GM12891 (cell line): ENCODE measurements around the gene POLR2J3. TPM values are rescaled to one million over a fixed set of nuclear protein-coding genes. Genes with fewer than 3 reads are reported as not detected.
"Not testable (repeated sequence)": the region's sequence is repeated elsewhere in the genome, so short reads cannot be mapped to it uniquely, and the experiment has no call there.

Experiments
- DNase-seq: peaks from one replicate; pipeline ENCODE4 v3.0.0; 2011; ENCODE audit warnings: low spot score; ENCODE audit not compliant: insufficient read length
- FAIRE-seq: peaks from 2 replicates; lab custom pipeline; 2011; peaks lifted over from hg19 to GRCh38; lab: Jason Lieb, UNC
- POLR2A ChIP-seq: IDR thresholded peaks from 2 replicates; pipeline ENCODE4 v1.6.1; 2011; ENCODE audit warnings: low read depth, low read length, control low read depth
- POLR2AphosphoS5 ChIP-seq: IDR thresholded peaks from 2 replicates; pipeline ENCODE4 v1.6.1; 2011; ENCODE audit warnings: low read depth, low read length, control low read depth
- TAF1 ChIP-seq: IDR thresholded peaks from 2 replicates; pipeline ENCODE4 v1.6.1; 2011; ENCODE audit warnings: low read depth, low read length, control low read depth
- polyA plus RNA-seq: library from polyadenylated mRNA; unstranded; fragments of >200 nt; gene quantifications from one replicate; pipeline ENCODE4 v1.2.1, GENCODE V29; 2012; ENCODE audit warnings: low read depth, missing spikeins, inconsistent platforms; ENCODE audit not compliant: missing spikeins

The POLR2J3 gene
- polyA plus RNA-seq: 36.7 TPM

DNA sequence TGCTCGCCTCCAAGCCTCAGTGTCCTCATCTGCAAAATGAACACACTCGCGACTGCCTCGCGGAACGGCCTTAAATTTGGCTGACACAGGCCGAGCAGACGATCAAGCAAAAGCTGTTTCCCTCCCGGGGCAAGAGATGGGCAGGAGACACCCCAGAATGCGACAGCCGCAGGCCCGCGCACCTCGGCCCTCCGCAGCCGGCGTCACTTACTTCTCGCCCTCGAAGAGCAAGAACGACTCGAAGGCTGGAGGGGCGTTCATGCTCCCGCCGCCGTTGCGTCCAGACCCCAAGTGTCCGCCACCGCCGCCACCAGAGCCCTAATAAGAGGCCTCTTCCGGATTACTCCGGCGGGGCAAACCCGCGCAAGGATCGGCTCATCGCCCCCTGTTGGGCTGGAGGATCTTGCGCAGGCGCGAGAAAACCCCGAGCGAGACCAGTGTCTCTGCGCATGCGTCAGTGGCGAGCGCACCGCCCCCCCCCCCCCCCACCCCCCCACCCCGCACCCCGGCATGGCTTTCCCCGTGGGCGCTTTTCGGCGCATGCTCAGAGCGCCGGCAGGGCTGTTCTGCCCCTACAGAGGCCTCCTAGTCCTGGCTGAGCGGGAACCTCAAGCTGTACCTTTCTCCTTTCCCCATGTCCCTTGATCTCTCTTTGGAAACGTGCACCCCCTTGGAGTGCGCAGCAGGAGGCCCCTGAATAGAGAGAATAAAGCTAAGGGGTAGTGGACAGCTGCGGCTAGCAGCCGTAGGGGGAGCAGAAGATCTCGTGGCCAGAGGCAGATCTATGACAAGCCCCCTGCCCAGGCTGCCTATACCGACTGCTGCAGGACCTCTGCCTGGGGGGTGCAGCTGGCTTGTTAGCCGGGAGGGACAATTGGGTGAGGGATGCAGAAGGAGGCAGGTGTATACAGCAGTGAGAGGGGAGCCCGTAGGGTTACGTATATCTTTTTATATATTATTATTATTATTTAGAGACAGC is at the start of gene POLR2J3:
Gene POLR2J3, minus strand, starts transcription at position 323 of the 979 bp plus-strand sequence. Its CDS starts 62 bp downstream, at position 261.
- DNase-seq, FAIRE-seq: not testable (repeated sequence)
- TF ChIP-seq TAF1: peak; percentile 77
- TF ChIP-seq POLR2A: peak; percentile 51; the same call in 1 of the 2 replicates
- peak; percentile 56; the same call in 1 of the 2 replicates for TF ChIP-seq POLR2AphosphoS5

DNA sequence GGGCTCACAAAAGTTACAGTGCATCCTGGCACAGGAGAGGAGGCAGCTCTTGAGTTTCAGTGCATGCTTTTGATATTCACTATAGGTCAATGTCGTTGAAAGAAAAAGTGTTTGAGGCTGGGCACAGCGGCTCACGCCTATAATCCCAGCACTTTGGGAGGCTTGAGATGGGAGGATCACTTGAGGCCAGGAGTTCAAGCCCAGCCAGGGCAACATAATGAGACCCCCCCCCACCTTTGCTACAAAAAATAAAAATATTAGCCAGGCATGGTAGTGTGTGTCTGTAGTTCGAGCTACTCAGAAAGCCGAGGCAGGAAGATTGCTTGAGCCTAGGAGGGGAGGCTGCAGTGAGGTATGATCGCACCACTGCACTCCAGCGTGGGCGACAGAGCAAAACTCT is 45.7 kb upstream of the POLR2J3 start:
- FAIRE-seq, DNase-seq: not testable (repeated sequence)

DNA sequence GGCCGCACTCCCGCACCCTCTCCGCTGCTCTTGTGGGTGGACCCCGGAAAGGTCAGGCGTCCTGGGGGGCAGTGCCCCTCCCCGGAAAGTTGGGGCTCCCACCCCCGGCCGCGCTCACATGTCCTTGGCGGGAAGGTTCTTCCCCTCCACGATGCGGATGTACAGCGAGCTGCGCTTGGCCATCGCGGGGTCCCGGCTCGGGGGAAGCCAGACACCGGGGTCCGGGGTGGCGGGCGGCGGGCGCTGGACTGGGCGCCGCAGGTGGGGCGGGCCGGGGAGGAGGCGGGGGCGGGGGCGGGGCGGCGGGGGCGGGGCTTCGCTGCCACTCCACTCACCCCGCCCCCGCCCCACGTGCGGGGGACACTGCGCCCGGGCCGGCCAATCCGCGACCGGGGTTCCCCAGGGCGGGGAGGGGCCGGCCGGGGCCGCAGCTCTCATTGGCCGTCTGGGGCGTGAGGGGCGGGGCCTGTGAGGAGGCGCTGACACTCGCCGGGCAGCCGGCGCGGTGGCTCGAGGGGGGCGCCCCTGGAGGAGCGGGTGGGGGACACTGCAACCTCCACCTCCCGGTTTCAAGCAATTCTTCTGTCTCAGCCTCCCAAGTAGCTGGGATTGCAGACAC is 44.2 kb upstream of the POLR2J3 start, which contains the start of gene RASA4:
Gene RASA4, minus strand, starts transcription at position 250 of the 619 bp plus-strand sequence. Its CDS starts 67 bp downstream, at position 183.
- DNase-seq: not testable (repeated sequence)
- peak; percentile 74 for FAIRE-seq

DNA sequence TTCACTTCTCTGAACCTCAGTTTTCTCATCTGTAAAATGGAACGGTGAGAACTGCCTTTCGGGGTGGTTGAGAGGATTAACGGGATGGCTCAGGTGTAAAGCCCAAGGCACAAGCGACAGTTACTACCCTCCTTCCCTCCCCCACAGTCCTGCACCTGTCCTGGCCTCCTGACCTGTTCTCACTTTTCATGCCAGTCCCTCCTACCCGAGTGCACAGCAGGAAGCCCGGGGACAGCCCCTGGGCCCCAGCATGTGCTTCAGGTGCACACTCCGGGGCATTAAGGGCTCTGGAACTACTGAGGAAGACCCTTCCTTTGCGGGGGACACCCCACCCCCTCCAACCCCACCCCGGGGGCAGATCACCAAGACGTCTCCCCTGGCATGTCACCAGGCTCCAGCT is 43.5 kb upstream of the POLR2J3 start:
- DNase-seq: not testable (repeated sequence)
- peak; percentile 74 for FAIRE-seq

DNA sequence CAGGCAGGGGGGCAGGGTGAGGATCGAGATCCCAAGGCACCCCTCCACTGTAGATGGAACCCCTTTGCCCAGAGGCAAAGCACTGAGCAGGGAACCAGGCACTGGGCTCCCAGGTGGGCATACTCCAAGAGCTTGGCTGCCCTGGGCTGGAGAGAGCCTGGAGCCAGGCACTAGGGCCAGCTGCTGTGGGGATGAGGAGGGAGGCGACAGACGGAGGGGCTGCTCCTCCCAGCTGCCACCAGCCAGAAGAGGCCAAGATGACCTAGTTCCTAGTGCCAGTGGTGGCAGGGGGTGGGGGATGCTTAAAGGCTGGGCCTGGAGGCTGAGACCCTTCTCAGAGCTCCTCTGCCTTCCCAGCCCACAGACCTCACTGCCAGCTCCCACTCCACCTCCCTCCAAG is 42.5 kb upstream of the POLR2J3 start:
- DNase-seq: not testable (repeated sequence)
- peak; percentile 31 for FAIRE-seq

DNA sequence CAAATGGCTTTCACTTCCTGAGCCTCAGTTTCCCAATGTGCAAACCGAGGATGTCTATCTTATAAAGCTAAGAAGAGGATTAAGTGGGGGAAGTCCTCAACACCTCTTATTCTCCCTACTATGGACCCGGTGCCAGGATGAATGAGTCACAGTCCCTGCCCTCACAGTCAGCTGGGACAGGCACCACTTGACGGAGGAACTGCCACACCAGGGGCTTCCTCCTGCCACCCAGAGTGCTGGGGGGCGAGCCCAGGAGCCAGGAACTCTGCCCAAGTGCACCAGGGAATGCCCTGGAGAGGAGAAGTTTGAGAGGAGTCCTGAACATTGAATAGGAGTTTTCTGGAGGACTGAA is 41.9 kb upstream of the POLR2J3 start:
- FAIRE-seq, DNase-seq: not testable (repeated sequence)

DNA sequence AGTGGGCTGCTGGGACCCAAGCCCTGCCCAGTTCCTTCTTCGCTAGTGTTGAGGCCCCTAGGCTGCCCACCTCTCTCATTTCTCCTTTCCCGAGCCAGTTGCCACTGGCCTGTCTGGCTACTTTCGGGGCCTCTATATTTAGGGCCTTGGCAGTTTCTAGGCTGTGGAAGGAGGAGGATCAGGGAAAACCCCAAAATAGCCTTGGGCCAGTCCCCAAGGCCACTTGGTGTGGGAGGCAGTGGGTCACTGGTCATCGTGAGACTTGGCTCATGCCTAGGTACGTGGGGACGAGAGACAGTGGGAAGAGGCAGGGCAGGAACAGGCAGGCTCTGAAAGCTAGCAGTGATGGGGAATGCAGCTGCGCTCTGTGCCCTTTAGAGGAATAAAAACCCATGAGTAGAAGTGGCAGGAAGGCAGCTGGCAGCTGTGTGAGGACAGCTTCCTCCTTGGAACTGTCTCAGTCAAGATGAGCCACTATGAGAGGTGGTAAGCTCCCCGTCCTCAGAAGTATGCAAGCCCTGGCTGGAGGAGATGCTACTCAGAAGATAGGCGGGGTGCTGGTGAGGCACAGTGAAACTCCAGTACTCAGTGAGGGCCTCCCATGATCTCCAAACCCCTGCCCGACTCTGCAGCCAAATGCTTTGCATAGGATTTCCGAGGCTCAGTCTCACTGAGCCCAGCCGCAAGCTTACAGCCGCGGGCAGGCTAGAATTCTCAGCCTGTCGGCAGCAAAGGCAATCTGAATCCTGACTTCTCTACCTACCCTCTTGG is 41.4 kb upstream of the POLR2J3 start:
- not testable (repeated sequence) for DNase-seq
- FAIRE-seq: peak; percentile 93

DNA sequence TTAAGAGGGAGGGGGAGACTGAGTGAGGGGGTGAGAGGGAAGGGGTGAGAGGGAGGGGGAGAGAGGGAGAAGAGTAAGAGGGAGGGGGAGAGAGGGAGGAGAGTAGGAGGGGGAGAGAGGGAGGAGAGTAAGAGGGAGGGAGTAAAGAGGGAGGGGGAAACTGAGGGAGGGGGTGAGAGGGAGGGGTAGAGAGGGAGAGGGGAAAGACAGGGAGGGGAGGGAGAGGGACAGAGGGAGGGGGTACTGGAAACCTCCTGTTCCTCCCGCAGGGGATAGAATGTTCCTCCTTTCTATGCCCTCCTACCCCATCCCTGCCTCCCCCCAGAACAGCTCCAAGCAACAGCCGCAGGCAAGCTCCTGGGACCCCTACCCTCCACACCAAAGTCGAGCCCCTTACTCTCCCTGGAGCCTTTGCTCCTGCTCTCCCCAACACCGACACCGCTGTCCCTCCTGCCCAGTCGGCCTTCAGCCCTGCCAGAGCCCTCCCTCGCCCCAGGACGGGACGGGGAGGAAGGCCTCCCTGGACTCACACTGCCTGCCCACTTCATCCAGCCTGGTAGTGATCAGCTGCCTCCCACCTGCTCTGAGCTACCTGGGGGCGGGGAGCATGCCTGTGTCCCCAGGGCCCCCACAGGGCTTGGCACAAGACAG is 39.4 kb upstream of the POLR2J3 start:
- FAIRE-seq: peak; percentile 52

DNA sequence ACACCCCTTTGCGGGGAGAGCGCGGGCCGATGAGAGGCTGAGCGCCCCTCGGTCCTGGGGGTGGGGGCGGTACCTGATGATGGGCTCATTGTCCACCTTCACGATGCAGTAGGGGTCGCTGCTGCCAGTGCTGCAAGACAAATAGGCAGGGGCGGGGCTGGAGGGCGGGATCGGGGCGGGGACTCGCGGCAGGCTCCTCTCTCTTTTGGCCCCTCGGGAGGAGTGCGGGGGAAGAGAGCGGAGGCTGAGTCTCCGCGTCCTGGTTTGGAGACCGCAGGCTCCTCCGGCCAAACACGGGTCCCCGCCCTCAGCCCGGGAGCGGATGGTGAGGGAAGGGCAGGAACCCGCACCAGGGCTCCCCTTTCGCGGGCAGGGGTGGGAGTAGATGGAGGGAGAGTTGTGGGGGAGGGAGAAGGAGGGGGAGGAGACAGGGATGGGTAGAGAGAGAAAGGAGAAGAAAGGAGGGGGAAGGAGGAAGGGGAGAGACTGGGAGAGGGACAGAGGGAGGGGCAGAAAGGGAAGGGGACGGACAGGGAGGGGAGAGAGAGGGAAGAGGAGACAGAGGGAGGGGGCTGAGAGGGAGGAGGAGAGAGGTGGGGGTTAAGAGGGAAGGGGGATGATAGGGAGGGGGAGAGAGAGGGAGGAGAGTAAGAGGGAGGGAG is 38.8 kb upstream of the POLR2J3 start:
- not testable (repeated sequence) for DNase-seq
- FAIRE-seq: peak; percentile 43

More for the DNA sequence above, 39.4 kb upstream of the POLR2J3 start:
- not testable (repeated sequence) for DNase-seq

DNA sequence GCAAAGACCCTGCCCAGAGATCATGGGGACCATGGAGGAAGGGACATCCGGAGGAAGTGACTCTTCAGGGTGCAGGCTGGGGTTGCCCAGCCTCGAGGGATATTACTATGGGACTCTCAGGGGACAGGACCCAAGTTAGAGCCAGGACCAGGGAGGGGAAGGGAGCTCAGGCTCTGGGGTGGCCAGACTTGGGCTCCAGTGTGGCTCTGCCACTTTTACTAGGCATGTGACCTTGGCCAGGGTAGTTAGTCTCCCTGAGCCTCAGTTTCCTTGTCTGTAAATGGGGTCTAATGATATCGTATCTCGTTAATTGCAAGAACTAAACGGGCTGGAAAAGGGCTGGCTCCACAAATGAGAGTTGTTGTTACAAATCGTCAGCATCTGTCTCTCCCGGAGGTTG is 38.1 kb upstream of the POLR2J3 start:
- FAIRE-seq, DNase-seq: not testable (repeated sequence)

DNA sequence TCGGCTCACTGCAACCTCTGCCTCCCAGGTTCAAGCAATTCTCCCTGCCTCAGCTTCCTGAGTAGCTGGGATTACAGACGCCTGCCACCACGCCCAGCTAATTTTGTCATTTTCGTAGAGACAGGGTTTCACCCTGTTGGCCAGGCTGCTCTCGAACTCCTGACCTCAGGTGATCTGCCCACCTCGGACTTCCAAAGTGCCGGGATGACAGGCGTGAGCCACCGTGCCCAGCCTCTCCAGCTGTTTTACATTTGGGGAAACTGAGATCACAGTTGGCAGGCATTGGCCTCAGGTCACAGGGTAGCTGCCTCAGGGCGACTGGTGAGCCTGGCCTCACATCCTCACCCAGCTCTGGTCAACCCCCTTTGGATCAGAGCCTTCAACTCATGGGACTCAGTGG is 37.4 kb upstream of the POLR2J3 start:
- FAIRE-seq, DNase-seq: not testable (repeated sequence)

DNA sequence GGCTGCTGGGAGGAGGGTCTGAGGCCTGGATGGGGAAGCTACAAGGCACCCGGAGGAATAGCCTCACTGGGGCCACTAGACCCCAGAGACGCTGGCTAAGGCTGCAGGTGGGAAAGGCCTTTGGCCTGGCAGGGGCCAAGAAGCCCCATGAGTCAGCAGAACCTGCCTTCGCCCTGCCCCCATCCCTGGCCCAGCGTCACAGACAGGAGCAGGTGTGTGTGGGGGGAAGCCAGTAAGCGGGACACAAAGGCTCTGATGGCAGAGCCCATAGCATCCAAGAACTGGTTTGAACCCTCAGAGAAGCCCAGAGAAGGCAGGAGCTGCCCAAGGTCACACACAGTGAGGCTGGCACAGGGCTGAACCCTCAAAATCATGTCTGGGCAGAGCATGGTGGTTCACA is 34.5 kb upstream of the POLR2J3 start:
- DNase-seq, FAIRE-seq: not testable (repeated sequence)

DNA sequence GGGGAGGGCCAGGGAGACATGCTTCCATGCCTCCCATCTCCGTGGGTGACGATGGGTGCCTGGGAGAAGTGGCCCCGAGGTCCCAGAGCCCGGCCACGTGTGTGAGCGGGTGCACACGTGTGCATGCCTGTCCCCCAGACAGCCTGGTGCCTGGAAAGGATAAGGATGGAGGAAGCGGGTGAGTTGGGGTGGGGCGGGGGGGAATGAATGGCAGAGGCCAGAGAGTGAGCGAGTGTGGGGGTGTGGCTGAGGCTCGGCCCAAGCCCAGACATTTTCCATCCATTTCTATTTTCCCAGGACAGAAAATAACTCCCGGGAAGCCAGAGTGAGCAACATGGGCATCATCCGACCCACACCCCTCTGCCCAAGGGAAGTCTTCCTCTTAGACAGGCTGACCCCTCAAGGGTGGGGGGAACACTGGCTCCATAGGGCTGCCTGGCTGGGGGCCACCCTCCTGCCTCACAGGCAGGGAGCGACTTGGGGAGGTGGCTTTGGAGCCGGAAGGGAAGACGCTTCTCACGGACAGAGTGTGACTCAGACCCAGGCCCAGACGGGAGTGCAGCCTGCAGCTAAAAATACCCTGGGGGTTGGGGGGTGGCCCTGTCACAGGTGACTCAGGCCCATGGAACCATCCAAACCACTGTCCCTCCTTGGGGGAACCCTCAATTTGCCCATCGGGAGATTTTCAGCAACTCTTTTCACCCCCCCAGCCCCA is 32.2 kb upstream of the POLR2J3 start:
- not testable (repeated sequence) for DNase-seq, FAIRE-seq

DNA sequence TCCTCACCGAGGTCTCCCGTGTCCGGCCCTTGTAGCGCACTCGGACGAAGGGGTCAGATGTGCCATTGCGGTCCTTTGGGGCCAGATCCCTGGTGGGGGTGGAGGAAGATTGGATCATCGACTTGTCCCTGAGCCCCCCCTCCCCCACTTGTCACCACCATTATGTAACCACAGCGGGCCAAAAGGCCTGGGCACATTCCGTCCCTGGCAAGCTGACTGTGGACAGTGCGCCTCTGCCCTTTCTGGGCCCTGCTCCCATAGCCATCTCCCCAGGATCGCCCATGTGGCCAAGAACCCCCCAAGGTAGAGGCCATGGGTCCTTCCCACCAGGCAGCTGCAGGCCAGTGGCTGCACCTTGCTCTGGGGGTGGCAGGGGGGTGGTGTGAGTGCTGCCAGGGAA is 29.9 kb upstream of the POLR2J3 start:
- FAIRE-seq, DNase-seq: not testable (repeated sequence)

DNA sequence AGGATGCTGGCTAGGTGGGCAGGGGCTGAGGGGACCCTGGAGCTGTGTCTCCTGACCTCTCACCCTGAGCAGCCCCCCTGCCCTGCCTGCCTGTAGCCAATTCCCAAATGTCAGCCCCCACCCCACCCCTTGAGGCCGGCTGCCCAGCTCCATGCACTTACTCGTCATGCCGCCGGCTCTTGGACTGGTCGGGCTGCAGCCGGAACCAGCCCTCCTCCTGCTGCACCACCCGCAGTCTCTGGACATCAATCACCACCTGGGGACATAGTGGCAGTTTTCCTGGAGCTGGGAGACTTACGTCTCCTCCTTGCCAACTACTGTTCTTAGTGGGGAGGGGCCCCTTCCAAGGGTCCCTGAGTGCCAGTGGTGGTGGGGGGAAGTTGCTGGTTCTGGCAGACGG is 27.3 kb upstream of the POLR2J3 start:
- not testable (repeated sequence) for FAIRE-seq, DNase-seq

DNA sequence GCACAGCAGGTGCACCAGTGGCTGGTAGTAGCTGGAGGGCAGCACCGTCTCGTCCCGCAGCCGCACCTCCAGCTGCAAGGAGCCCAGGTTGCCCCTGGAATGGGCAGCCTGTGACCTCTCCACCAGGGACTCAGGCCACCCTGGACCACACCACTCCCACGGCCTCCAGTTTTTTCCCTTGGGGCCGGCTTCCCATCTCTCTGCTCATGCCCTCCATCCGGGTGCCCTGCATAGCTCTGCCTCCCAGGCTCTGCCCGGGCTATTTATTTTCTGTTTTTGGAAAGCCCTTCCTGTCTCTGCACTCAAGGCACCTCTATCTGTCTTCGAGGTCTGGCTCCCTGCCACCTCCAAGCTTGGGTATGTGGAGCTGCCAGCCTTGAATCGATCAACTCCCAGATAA is 23.7 kb upstream of the POLR2J3 start:
- DNase-seq, FAIRE-seq: not testable (repeated sequence)
